Measurements from ENCODE around the gene IRS1.

The IRS1 gene

DNA sequence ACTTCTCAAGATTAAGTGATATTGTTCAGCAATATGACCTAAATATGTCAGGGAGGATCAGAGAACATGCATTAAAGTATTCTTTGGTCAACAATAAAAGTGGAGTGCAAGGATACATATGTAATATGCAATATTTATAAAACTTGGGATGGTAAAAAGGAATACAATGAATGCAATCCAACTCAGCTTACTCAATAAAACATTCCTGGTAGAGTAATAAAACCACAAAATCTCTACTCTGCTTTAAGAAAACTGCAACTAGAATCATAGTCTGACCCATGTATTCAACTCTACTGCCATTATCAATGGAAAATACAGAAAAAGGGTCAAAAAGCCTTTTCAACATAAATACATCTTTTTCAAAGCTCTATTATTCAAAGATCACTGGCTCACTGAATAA, 11.6 kb downstream of the IRS1 start:
- peaks cover 65% of the 10 kb centered on the region for H3K4me1 Mint-ChIP-seq
- H3K9me3 Mint-ChIP-seq = no peaks in the 10 kb centered on the region
- H3K27me3 Mint-ChIP-seq = no peaks in the 10 kb centered on the region
- H3K4me3 Mint-ChIP-seq = no peak overlapping the region
- no peak overlapping the region for H3K27ac Mint-ChIP-seq
- peaks cover 2% of the 10 kb centered on the region for H3K36me3 Mint-ChIP-seq

DNA sequence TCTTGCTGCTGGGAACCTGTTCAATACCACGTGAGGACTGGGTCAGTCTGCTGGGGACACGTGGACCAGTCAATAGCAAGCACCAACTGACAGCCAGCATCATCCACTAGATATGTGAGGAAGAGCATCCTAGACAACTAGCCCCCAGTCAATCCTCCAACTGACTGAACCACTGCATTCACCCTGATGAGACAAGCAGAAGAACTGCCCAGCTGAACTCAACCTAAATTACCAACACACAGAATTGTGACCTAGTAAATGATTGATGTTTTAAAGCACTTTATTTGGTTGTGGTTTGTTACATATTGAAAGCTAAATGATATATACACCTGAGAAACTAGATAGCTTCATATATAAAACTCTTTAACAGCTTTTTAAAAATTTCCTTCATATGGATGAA, 15.7 kb downstream of the IRS1 start:
- Mint-ChIP-seq H3K4me1 (peaks cover 62% of the 10 kb centered on the region), H3K36me3 (peaks cover 4% of the 10 kb centered on the region), H3K27me3 (no peaks in the 10 kb centered on the region), H3K27ac (no peak overlapping the region), H3K4me3 (no peak overlapping the region), H3K9me3 (no peaks in the 10 kb centered on the region)

DNA sequence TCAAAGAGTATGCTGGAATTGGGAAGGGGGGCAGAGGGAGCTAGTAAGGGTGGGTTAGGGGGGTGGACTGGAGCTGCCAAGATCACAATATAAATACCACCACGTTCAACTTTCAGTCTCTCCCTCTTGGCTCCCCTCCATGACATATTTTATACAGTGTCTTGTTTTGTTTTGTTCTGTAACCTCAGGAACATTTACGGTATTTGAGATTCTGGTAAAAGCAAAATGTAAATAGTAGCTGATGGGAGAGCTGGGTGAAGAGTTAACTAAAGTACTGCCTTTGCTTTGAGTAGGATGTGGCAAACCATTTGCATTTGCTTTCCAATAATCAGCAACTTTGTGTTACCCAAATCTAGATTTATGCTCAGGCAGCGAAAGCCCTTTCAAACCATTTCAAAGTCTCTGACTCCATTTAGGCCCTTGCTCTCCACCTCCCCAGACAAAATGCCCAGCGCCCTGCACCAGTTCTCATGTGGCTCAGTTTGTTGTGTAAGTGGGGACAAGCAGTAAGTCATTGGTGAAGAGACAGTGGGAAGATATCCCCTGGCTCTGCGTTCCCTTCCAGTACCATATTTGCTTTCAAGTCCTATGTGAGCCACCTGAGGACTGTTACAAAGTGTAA, 17.4 kb downstream of the IRS1 start:
- H3K9me3 Mint-ChIP-seq = peaks cover 4% of the 10 kb centered on the region
- peak overlapping the region; percentile 68 for H3K27ac Mint-ChIP-seq
- peaks cover 4% of the 10 kb centered on the region for H3K36me3 Mint-ChIP-seq
- H3K27me3 Mint-ChIP-seq = no peaks in the 10 kb centered on the region
- peak overlapping the region; percentile 44 for H3K4me3 Mint-ChIP-seq
- peaks cover 55% of the 10 kb centered on the region for H3K4me1 Mint-ChIP-seq

DNA sequence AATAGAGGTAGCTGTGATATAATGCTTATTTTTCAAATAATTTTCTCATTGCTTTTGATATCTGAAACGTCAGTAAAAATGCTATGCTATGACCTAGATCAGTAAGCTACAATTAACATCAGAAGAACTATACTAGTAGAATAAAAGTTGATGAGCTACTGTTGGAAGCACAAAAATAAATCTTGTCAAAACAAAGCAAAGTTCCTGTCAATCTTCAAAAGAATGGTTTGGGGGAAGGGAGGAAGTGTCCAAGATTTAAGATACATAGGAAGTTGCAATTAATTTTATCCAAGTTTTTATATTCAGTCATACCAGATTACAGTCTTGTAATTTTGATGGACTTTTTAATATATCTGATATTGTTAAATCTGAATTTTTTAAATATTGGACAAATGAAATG, 19.2 kb downstream of the IRS1 start:
- H3K27me3 Mint-ChIP-seq = no peaks in the 10 kb centered on the region
- peaks cover 44% of the 10 kb centered on the region for H3K4me1 Mint-ChIP-seq
- H3K27ac Mint-ChIP-seq = peak overlapping the region; percentile 68
- H3K4me3 Mint-ChIP-seq = no peak overlapping the region
- H3K9me3 Mint-ChIP-seq = peaks cover 4% of the 10 kb centered on the region
- peaks cover 10% of the 10 kb centered on the region for H3K36me3 Mint-ChIP-seq

DNA sequence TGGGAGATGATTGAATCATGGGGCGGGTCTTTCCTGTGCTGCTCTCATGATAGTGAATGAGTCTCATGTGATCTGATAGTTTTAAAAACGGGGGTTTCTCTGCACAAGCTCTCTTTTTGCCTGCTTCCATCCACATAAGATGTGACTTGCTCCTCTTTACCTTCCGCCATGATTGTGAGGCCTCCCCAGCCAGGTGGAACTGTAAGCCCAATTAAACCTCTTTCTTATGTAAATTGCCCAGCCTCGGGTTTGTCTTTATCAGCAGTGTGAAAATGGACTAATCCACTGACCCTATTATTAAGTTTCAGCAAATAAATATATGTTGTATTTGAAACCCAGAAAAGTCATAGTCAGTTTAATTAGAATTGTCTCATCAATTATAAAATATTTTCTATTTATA, 22.0 kb downstream of the IRS1 start:
- Mint-ChIP-seq H3K4me1 (peaks cover 48% of the 10 kb centered on the region), H3K4me3 (no peak overlapping the region)

DNA sequence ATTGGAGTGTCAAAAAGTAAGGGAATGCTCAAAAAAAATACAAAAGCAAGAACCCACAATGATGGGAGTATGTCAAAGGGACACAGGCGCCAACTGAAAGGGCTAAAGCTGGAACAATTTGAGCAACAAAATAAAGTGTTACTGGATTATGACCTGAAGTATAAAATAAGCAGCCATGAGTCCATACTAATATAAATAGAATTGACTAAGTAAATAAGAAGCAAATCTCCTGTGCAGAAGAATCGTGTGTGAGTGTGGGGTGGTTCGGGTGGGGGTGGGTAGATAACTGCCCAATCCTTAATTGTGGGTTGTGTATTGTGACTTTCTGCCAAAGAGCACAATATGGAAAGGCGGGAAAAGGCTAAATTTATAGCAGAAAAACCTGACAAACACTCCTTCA, 23.5 kb downstream of the IRS1 start:
- Mint-ChIP-seq H3K27me3 (no peaks in the 10 kb centered on the region), H3K36me3 (peaks cover 20% of the 10 kb centered on the region), H3K4me3 (no peak overlapping the region), H3K4me1 (peaks cover 48% of the 10 kb centered on the region), H3K27ac (no peak overlapping the region), H3K9me3 (peaks cover 15% of the 10 kb centered on the region)

More for the DNA sequence above, 22.0 kb downstream of the IRS1 start:
- Mint-ChIP-seq H3K36me3 (peaks cover 20% of the 10 kb centered on the region), H3K9me3 (peaks cover 15% of the 10 kb centered on the region), H3K27me3 (no peaks in the 10 kb centered on the region), H3K27ac (no peak overlapping the region)

DNA sequence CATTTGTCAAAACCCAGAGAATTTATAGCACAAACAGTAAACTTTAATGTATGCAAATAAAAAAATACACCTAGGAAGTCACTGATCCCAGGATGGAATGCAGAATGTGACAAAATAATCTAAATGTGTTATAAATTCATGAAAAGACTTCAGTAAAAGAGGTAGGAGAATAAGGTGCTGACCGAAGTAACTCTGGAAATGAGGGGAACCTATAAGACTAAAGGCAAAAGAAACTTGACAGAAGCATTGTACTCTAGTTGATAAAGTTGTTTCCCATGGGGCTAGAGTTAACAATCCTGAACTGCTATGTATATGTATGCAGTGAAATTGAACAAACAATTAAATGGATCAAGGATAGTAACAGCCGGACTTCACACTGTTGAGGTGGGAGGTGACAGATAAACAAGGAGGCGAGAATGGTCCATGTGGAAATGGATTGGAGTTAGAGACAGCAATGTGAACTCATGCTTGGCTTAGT, 24.5 kb downstream of the IRS1 start:
- Mint-ChIP-seq H3K9me3 (peaks cover 15% of the 10 kb centered on the region), H3K27me3 (no peaks in the 10 kb centered on the region), H3K4me1 (peaks cover 45% of the 10 kb centered on the region), H3K4me3 (no peak overlapping the region), H3K27ac (no peak overlapping the region), H3K36me3 (peaks cover 20% of the 10 kb centered on the region)

DNA sequence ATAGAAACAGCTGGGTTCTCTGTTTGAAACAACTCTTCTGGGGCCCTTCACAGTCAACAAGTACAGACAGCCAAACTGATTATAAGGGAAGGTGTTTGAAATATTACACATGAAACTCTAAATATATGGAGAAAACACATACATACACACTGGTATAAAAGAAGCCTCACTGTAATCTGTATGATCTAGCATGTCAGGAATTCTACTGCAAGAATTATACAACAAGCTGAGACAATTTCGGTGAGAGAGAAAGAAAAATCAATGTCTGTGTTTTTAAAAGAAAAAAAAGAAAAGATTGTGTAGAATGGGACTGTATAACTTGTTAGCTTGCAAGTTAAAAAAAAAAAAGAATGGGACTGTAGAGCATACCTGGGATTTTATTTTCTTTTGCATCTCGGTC, 26.3 kb downstream of the IRS1 start:
- peaks cover 15% of the 10 kb centered on the region for H3K9me3 Mint-ChIP-seq
- H3K27me3 Mint-ChIP-seq = no peaks in the 10 kb centered on the region
- peaks cover 36% of the 10 kb centered on the region for H3K4me1 Mint-ChIP-seq
- H3K4me3 Mint-ChIP-seq = peak overlapping the region; percentile 3
- peak overlapping the region; percentile 52 for H3K27ac Mint-ChIP-seq
- peaks cover 17% of the 10 kb centered on the region for H3K36me3 Mint-ChIP-seq

DNA sequence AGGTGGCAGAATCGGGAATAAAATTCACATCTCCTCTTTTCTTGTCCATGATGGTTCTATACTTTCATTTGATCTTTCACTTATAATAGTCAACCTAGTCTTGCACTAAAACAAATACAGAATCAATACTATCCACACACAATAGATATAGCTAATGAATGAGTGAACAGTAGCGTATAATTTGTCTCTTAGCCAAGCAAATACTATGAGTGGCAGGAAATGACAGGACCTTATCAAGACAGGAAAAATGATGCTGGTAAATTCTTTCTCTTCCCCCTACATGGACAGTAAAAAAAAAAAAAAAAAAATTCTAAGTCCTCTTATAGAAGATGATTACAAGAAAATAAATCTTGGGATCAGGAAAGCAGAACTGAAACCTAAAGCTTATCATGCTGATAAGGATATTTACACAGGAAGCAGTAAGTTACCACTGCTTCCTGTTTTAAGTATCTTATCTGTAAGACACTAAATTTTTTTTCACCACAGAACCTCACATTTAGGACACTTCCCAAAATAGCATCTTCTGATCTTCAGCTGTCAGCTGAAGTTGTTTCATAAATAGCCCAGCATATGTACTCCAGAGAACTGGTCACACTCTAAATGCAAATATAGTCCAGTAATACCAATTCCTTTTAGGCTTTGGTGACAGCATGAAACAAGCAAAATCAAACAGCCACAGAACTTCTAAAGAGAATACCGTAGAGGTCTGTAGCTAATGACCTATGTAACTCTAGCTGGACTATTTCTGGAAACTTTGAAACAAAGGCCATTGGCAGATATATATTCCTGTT, 27.0 kb downstream of the IRS1 start:
- H3K36me3 Mint-ChIP-seq = peaks cover 17% of the 10 kb centered on the region
- H3K9me3 Mint-ChIP-seq = peaks cover 13% of the 10 kb centered on the region
- peak overlapping the region; percentile 24 for H3K27ac Mint-ChIP-seq
- H3K4me1 Mint-ChIP-seq = peaks cover 34% of the 10 kb centered on the region
- H3K4me3 Mint-ChIP-seq = peak overlapping the region; percentile 51
- no peaks in the 10 kb centered on the region for H3K27me3 Mint-ChIP-seq

DNA sequence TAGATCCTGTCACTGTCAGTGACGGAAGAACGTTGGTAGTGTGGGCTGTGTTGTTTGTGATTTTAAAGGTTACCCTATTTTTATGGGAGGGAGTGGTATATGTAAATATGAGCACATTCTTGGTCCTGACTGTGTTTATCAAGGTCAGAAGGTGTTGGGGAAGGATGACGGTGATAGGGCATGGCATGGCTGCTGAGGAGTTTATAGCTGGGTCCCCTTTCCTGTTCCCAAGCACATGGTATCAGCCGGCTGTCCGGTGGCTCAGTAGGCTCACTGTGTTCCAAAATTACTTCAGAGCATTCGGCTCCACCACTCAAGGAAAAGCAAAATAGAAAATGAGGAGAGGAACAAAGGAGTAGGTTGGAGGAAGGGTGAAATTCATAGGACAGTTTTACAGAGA, 28.6 kb downstream of the IRS1 start:
- no peak overlapping the region for H3K4me3 Mint-ChIP-seq
- peak overlapping the region; percentile 33 for H3K27ac Mint-ChIP-seq
- H3K9me3 Mint-ChIP-seq = peaks cover 10% of the 10 kb centered on the region
- peaks cover 31% of the 10 kb centered on the region for H3K4me1 Mint-ChIP-seq
- no peaks in the 10 kb centered on the region for H3K27me3 Mint-ChIP-seq
- H3K36me3 Mint-ChIP-seq = peaks cover 15% of the 10 kb centered on the region

DNA sequence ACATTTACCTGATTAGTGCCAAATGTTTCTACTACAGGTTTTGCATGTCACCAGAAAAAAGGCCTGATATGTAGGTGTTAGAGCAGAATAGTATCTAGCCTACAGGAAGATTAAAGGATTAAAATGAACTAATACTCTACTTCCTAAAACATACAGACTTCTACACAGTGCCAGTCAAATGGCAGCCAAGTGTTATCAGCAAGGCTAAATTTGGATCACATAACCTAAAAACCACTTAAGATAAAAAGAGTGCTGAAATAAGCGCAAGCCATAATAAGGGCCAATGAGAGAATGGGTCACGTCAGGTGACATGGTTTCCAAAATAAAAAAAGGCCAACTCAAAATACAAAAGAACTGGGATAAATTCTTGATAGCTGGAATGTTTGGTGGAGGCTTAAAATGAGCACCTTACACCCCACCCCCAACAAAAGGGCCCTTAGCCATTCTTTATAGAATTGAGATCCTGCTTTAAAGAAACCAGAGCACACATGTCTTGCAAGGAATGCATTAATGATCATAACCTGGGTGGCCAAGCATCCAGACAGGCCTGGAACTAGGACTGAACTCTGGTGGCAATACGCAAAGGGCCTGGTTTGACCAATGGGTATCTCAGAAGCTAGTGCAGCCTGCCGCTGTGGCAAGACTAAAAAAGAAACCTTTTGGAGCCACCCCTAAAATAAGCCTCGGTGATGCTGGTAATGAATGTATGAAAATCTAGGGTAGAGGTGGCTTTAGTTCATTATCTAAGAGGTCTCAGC, 32.4 kb downstream of the IRS1 start:
- H3K27me3 Mint-ChIP-seq = no peaks in the 10 kb centered on the region
- H3K36me3 Mint-ChIP-seq = peaks cover 6% of the 10 kb centered on the region
- H3K27ac Mint-ChIP-seq = no peak overlapping the region
- H3K4me1 Mint-ChIP-seq = peaks cover 15% of the 10 kb centered on the region
- H3K9me3 Mint-ChIP-seq = peaks cover 14% of the 10 kb centered on the region
- H3K4me3 Mint-ChIP-seq = no peak overlapping the region

DNA sequence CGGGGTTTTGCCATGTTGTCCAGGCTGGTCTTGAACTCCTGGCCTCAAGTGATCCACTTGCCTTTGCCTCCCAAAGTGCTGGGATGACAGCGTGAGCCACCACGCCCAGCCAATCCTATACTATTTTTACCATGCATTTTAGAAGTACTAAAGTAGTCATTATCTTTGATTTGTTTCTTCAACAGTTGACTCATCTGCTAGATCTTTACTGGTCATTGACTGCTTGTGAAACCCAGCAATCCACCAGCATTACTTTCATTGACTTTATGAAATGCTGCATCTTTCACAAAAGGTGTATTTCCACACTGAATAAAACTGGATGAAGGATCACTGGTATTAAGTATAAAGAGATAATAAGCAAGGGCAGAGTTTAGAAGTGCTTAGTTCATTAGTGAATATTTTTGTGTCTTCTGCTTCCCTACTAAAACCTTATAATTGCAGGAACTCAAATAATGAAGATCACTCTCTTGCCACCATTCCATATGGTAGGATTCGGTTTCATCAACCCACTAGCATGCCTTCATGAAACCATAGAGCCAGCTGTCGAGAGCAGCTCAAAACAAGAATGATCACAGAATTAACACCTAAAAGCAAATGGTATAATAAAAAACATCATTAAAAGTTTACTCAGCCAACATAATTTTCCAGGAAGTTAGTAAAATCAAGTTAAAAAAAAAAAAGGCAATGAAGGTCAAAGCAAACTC, 33.1 kb downstream of the IRS1 start:
- Mint-ChIP-seq H3K27ac (no peak overlapping the region), H3K36me3 (peaks cover 6% of the 10 kb centered on the region), H3K9me3 (peaks cover 14% of the 10 kb centered on the region)

DNA sequence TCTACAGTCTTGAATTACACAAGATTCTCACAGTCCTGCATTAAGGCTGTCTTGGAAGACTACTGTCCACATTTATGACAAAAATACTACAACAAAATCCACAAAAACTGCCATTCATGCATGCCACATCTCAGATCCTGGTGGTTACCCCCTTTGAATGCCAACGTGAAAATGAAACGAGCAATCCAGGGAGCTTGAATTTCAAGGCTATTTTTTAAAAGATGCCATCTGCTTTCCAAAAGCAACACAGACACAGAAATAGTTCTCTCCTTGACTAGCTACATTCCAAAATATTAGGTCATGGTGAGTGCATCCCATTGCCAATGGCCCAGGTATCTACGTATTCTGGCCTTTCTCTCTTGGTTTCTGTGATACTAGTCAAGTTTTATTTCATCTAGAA, 36.3 kb downstream of the IRS1 start:
- Mint-ChIP-seq H3K27ac (no peak overlapping the region), H3K9me3 (peaks cover 14% of the 10 kb centered on the region), H3K4me3 (no peak overlapping the region), H3K4me1 (no peaks in the 10 kb centered on the region), H3K27me3 (no peaks in the 10 kb centered on the region), H3K36me3 (peaks cover 6% of the 10 kb centered on the region)

More for the DNA sequence above, 33.1 kb downstream of the IRS1 start:
- Mint-ChIP-seq H3K4me1 (peaks cover 9% of the 10 kb centered on the region), H3K27me3 (no peaks in the 10 kb centered on the region), H3K4me3 (no peak overlapping the region)

DNA sequence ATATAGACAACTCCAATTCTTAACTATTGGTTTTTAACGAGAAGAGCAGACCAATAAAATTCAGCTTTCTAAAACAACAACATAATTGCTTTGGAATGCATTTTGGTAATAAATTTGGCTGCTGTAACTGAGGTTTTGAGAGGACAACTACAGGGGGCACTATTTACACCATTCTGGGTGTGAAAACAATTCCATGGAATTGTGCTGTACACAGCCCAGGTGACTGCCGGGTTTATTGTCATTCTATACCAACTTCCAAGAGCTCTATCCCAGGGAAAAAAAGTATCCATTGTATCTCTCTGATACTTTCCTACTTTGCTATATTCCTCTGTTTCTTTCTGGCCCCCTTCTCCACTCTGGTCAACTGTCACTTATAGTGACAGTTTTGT, 38.4 kb downstream of the IRS1 start:
- Mint-ChIP-seq H3K36me3 (peaks cover 6% of the 10 kb centered on the region), H3K4me1 (peaks cover 3% of the 10 kb centered on the region), H3K4me3 (no peak overlapping the region), H3K9me3 (peaks cover 14% of the 10 kb centered on the region), H3K27ac (no peak overlapping the region), H3K27me3 (no peaks in the 10 kb centered on the region)

DNA sequence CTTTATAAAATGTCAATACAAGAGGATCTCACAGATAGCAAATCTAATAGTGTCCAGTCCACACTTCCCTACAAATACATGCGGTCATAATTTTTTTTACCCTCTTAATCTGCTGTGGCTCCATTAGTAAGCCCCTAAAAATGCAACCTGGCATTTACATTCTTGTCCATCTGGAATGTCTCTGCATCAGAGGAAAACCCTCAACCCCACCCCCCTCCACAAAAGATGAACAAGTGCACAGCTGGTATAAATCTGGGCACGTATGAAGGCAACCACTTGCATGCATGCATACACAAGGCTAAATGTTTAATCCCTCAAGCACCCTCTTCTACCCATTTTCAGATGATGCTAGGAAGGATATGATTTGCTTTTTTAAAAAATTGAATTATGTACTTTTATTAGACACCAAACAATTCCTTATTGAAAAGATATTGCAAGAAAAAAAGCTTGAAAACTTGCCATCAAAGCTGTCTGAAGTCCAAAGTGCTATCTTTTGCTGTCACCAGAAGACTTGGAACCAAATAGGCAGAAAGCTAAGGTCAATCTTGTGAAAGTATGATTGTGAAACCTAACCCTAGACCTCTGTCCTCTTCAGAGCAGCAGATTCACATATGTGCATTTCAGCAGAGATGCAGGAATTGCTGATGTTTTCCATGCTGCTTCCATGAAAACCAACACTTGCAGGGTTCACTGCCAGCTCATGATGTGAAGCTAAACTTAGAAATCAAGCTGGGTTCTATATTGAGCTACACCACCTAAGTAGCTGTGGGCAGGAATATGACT, 39.0 kb downstream of the IRS1 start:
- Mint-ChIP-seq H3K36me3 (peaks cover 6% of the 10 kb centered on the region), H3K9me3 (peaks cover 14% of the 10 kb centered on the region), H3K4me3 (no peak overlapping the region), H3K27me3 (no peaks in the 10 kb centered on the region), H3K27ac (no peak overlapping the region), H3K4me1 (peaks cover 8% of the 10 kb centered on the region)

Measured in activated naive CD4-positive, alpha-beta T cell treated with anti-CD3 and anti-CD28 coated beads, Interleukin-2, amount 50 U/mL, for 24 hours (primary cell).